Activated CD4-positive, alpha-beta T cell treated with anti-CD3 and anti-CD28 coated beads, Interleukin-2, amount 10 ng/mL, durations not matched to agents 24 days and 14 days (primary cell): ENCODE data around the gene ODF2. TPM values are rescaled to one million over a fixed set of nuclear protein-coding genes. Genes with fewer than 3 reads are reported as not detected.
A peak's percentile ranks its signal among the peaks of the same experiment; 100 is the strongest.

Experiments used
- DNase-seq: peaks from one replicate; pipeline ENCODE4 v3.0.0; 2022
- H3K27ac Mint-ChIP-seq: one replicate; pipeline ENCODE4 v1.8.0; 2022; ENCODE audit warnings: mild to moderate bottlenecking, mixed read lengths
- H3K27me3 Mint-ChIP-seq: one replicate; pipeline ENCODE4 v1.8.0; 2022; ENCODE audit warnings: mixed read lengths
- H3K36me3 Mint-ChIP-seq: one replicate; pipeline ENCODE4 v1.8.0; 2022; ENCODE audit warnings: low read depth, mild to moderate bottlenecking, mixed read lengths
- H3K4me1 Mint-ChIP-seq: one replicate; pipeline ENCODE4 v1.8.0; 2021; ENCODE audit warnings: mixed read lengths
- H3K4me3 Mint-ChIP-seq: one replicate; pipeline ENCODE4 v1.8.0; 2022; ENCODE audit warnings: mild to moderate bottlenecking, moderate library complexity, mixed read lengths
- H3K9me3 Mint-ChIP-seq: one replicate; pipeline ENCODE4 v1.8.0; 2021; ENCODE audit warnings: mixed read lengths
- intact Hi-C: fragments of 100-400 bp; cut with micrococcal nuclease; formaldehyde crosslinking; loops from one replicate; pipeline ENCODE4 v1.15.1; 2023
- total RNA-seq: library from RNA; stranded (reverse); gene quantifications from 2 replicates; pipeline ENCODE4 v1.2.3, GENCODE V29; 2022

The ODF2 gene
- total RNA-seq, 1 donor from 2014 or later = 64.8 TPM

GRCh38 chr9:128479262-128479661 lies 23.5 kb downstream of the ODF2 start:
- H3K27ac Mint-ChIP-seq = no peak overlapping the region
- intact Hi-C loops = no loop called here
- H3K36me3 Mint-ChIP-seq = peaks cover 50% of the 10 kb centered on the region
- no peaks in the 10 kb centered on the region for H3K4me1 Mint-ChIP-seq
- DNase-seq = no peak
- H3K9me3 Mint-ChIP-seq = no peaks in the 10 kb centered on the region
- no peak overlapping the region for H3K4me3 Mint-ChIP-seq
- H3K27me3 Mint-ChIP-seq = no peaks in the 10 kb centered on the region

GRCh38 chr9:128481561-128481960 lies 25.8 kb downstream of the ODF2 start:
- Mint-ChIP-seq H3K9me3 (no peaks in the 10 kb centered on the region), H3K27ac (no peak overlapping the region), H3K36me3 (peaks cover 52% of the 10 kb centered on the region), H3K27me3 (no peaks in the 10 kb centered on the region), H3K4me3 (no peak overlapping the region), H3K4me1 (no peaks in the 10 kb centered on the region)
- no peak for DNase-seq
- intact Hi-C loops = no loop called here

GRCh38 chr9:128482186-128482585 lies 26.4 kb downstream of the ODF2 start:
- Mint-ChIP-seq H3K27ac (no peak overlapping the region), H3K4me1 (no peaks in the 10 kb centered on the region), H3K4me3 (no peak overlapping the region), H3K36me3 (peaks cover 58% of the 10 kb centered on the region), H3K27me3 (no peaks in the 10 kb centered on the region), H3K9me3 (no peaks in the 10 kb centered on the region)
- DNase-seq = no peak
- intact Hi-C loops = no loop called here

GRCh38 chr9:128484686-128485413 lies 29.0 kb downstream of the ODF2 start:
- intact Hi-C loops = no loop called here
- Mint-ChIP-seq H3K4me1 (no peaks in the 10 kb centered on the region), H3K27ac (no peak overlapping the region), H3K27me3 (no peaks in the 10 kb centered on the region), H3K4me3 (no peak overlapping the region), H3K36me3 (peaks cover 66% of the 10 kb centered on the region), H3K9me3 (no peaks in the 10 kb centered on the region)
- DNase-seq = no peak

GRCh38 chr9:128485414-128485855 lies 29.6 kb downstream of the ODF2 start:
- DNase-seq = no peak
- Mint-ChIP-seq H3K4me1 (no peaks in the 10 kb centered on the region), H3K27ac (no peak overlapping the region), H3K9me3 (no peaks in the 10 kb centered on the region), H3K36me3 (peaks cover 69% of the 10 kb centered on the region), H3K4me3 (no peak overlapping the region), H3K27me3 (no peaks in the 10 kb centered on the region)
- intact Hi-C loops = no loop called here

GRCh38 chr9:128486201-128486600 lies 30.4 kb downstream of the ODF2 start:
- peaks cover 68% of the 10 kb centered on the region for H3K36me3 Mint-ChIP-seq
- H3K27me3 Mint-ChIP-seq = no peaks in the 10 kb centered on the region
- H3K4me1 Mint-ChIP-seq = no peaks in the 10 kb centered on the region
- no peaks in the 10 kb centered on the region for H3K9me3 Mint-ChIP-seq
- no peak for DNase-seq
- H3K4me3 Mint-ChIP-seq = no peak overlapping the region
- no peak overlapping the region for H3K27ac Mint-ChIP-seq
- intact Hi-C loops = no loop called here

GRCh38 chr9:128493424-128493823 lies 37.6 kb downstream of the ODF2 start:
- Mint-ChIP-seq H3K27me3 (no peaks in the 10 kb centered on the region), H3K9me3 (no peaks in the 10 kb centered on the region), H3K27ac (no peak overlapping the region), H3K4me1 (peaks cover 2% of the 10 kb centered on the region), H3K36me3 (peaks cover 46% of the 10 kb centered on the region), H3K4me3 (no peak overlapping the region)
- intact Hi-C loops = no loop called here
- no peak for DNase-seq

- intact Hi-C loops = no loop called here
- H3K36me3 Mint-ChIP-seq = peaks cover 47% of the 10 kb centered on the region
- H3K4me1 Mint-ChIP-seq = peaks cover 2% of the 10 kb centered on the region
- no peak overlapping the region for H3K4me3 Mint-ChIP-seq
- H3K27me3 Mint-ChIP-seq = no peaks in the 10 kb centered on the region
- H3K27ac Mint-ChIP-seq = no peak overlapping the region
- no peak for DNase-seq
- no peaks in the 10 kb centered on the region for H3K9me3 Mint-ChIP-seq
These were observed 38.4 kb downstream of the ODF2 start for GRCh38 chr9:128494108-128494745.

GRCh38 chr9:128494746-128495129 lies 38.9 kb downstream of the ODF2 start:
- Mint-ChIP-seq H3K4me3 (no peak overlapping the region), H3K27me3 (no peaks in the 10 kb centered on the region), H3K9me3 (no peaks in the 10 kb centered on the region), H3K27ac (no peak overlapping the region), H3K4me1 (peaks cover 2% of the 10 kb centered on the region), H3K36me3 (peaks cover 44% of the 10 kb centered on the region)
- no peak for DNase-seq
- intact Hi-C loops = no loop called here

- H3K9me3 Mint-ChIP-seq = no peaks in the 10 kb centered on the region
- H3K4me3 Mint-ChIP-seq = no peak overlapping the region
- DNase-seq = no peak
- H3K27me3 Mint-ChIP-seq = no peaks in the 10 kb centered on the region
- H3K27ac Mint-ChIP-seq = no peak overlapping the region
- H3K4me1 Mint-ChIP-seq = peaks cover 2% of the 10 kb centered on the region
- intact Hi-C loops = no loop called here
- H3K36me3 Mint-ChIP-seq = peaks cover 45% of the 10 kb centered on the region
These were observed 39.5 kb downstream of the ODF2 start for GRCh38 chr9:128495296-128495695.

GRCh38 chr9:128495804-128496417 lies 40.1 kb downstream of the ODF2 start:
- Mint-ChIP-seq H3K9me3 (no peaks in the 10 kb centered on the region), H3K4me1 (peaks cover 2% of the 10 kb centered on the region), H3K27ac (peak overlapping the region; percentile 54), H3K27me3 (no peaks in the 10 kb centered on the region), H3K4me3 (no peak overlapping the region), H3K36me3 (peaks cover 49% of the 10 kb centered on the region)
- intact Hi-C loops = no loop called here
- DNase-seq = no peak

GRCh38 chr9:128497824-128498610 lies 42.2 kb downstream of the ODF2 start:
- DNase-seq = no peak
- Mint-ChIP-seq H3K4me1 (peaks cover 2% of the 10 kb centered on the region), H3K27me3 (no peaks in the 10 kb centered on the region), H3K36me3 (peaks cover 47% of the 10 kb centered on the region), H3K27ac (no peak overlapping the region), H3K9me3 (no peaks in the 10 kb centered on the region), H3K4me3 (no peak overlapping the region)
- intact Hi-C loops = no loop called here

- H3K27ac Mint-ChIP-seq = no peak overlapping the region
- no peaks in the 10 kb centered on the region for H3K9me3 Mint-ChIP-seq
- no peak for DNase-seq
- H3K4me1 Mint-ChIP-seq = peaks cover 6% of the 10 kb centered on the region
- H3K27me3 Mint-ChIP-seq = no peaks in the 10 kb centered on the region
- H3K36me3 Mint-ChIP-seq = peaks cover 43% of the 10 kb centered on the region
- H3K4me3 Mint-ChIP-seq = no peak overlapping the region
- intact Hi-C loops = no loop called here
These were observed 43.1 kb downstream of the ODF2 start for GRCh38 chr9:128498911-128499310.

GRCh38 chr9:128499920-128500319 lies 44.1 kb downstream of the ODF2 start:
- DNase-seq = no peak
- no peak overlapping the region for H3K27ac Mint-ChIP-seq
- H3K9me3 Mint-ChIP-seq = no peaks in the 10 kb centered on the region
- peaks cover 42% of the 10 kb centered on the region for H3K36me3 Mint-ChIP-seq
- no peak overlapping the region for H3K4me3 Mint-ChIP-seq
- no peaks in the 10 kb centered on the region for H3K27me3 Mint-ChIP-seq
- peaks cover 7% of the 10 kb centered on the region for H3K4me1 Mint-ChIP-seq
- intact Hi-C loops = no loop called here
